GM18873 (cell line): ENCODE data around the gene POLR2L.

Experiments used
- ATAC-seq: cut with Tn5 transposase; IDR thresholded peaks from one replicate; pipeline ENCODE4 v1.9.1; 2021; ENCODE audit warnings: mild to moderate bottlenecking, moderate library complexity, moderate number of reproducible peaks; ENCODE audit not compliant: unreplicated experiment, low FRiP score

POLR2L gene

GRCh38 chr11:855796-856195, 13.5 kb upstream of the POLR2L start:
- ATAC-seq, result no peak

DNA sequence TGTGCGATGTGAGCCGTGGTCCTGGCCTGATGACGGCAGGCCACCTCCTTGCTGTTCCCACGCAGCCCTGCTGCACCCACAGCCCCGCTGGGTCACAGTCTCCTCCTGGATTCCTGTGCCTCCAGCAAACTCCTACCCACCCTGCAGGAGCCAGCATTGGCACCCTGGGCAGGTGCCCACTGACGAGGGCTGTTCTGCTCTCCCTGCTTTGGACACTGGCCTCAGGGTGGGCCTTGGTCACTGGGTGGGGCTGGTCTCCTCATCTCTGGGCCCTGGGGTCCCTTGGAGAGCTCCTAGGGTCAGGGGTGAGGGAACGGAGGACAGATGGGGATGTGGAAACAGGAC, 13.0 kb upstream of the POLR2L start:
- no peak for ATAC-seq

DNA sequence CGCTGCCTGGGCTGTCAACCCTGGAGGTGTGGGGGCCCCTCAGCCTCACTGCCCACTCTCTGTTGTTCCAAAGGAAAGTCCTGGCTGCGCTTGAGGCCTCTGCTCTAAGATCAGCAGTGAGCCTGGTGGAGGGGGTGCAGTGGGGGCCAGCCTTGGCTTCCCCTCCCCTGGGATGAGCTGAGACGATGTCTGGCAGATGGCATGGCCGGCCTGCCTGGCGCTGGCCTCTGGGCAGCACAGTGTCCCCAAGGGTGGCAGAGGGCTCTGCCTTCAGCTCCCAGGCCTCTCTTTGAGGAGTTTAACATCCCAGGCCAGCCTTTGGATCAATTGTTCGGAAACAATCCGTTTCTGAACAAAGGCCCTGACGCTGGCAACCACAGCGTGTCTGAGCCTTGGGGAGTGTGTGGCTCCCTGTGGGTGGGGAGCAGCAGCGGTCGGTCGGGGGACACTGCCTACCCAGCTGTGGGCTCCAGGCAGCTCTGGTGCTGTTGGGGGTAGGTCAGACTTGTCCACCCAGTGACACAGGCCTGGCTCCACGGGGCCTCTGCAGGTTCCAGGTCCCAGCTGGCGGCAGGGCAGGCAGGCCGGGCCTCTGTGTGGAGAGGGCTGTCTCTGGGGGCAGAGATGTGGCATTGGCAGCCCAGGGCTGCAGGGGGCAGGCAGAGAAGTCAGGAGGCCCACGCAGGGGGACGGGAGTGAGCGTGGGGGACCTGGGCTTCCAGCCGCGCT, 12.4 kb upstream of the POLR2L start:
- ATAC-seq, result no peak

- ATAC-seq, result no peak
These were observed 11.5 kb upstream of the POLR2L start for GRCh38 chr11:853682-854448.

- ATAC-seq, result no peak
These were observed 10.4 kb upstream of the POLR2L start for GRCh38 chr11:852762-853161.

- ATAC-seq, result no peak
These were observed 8.7 kb upstream of the POLR2L start for GRCh38 chr11:850775-851763.

GRCh38 chr11:849951-850774, 7.8 kb upstream of the POLR2L start:
- no peak for ATAC-seq

GRCh38 chr11:849104-849824, 6.9 kb upstream of the POLR2L start:
- ATAC-seq, result no peak

GRCh38 chr11:848380-848931, 6.1 kb upstream of the POLR2L start:
- no peak for ATAC-seq

DNA sequence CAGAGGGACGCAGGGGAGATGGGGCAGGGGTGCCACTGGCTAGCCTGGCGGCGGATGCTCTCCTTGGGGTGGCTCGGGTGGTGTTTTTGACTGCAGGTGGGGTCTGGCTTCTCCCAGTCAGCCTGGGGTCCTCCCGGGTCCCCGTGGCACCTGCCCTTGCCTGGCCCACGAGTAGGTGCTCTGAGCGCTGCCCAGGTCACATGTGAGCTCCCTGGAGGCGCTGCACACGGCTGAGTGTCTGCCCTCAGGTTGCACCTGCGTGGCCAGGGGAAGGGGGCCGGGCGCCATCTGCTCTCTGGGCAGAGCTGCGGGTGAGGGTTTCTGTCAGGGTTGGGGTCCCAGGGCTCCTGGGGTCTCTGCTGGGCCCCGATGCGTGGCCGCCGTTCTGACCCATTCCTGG, 5.5 kb upstream of the POLR2L start:
- no peak for ATAC-seq

DNA sequence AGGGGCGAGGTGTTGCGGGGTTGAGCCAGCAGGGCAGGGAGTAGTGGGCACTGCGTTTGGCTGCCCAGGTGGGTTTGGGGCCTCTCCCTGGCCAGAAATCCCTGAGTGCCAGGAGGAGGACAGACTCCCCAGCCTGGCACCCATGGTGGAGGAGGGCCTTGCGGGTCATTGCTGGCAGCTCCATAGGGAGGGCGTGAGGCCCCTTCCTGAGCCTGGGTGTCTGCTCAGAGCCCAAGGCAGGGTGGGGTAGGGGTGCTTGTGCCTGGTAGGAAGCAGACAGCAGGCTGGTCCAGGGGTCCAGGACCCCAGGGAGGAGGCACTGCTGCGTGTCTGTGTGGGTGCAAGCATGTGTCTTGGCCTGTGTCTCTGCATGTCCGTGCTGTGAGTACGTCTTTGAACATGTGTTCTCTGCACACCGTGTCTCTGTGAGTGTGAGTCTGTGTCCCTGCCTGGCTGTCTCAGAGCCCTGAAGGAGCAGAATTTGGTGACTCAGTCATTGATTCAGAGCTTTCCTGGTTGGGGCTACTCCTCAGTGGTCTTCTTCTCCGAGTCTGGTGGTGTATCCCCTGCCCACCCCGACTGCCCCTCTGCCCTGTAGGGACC, 4.3 kb upstream of the POLR2L start:
- no peak for ATAC-seq

GRCh38 chr11:845872-846495, 3.7 kb upstream of the POLR2L start:
- no peak for ATAC-seq

DNA sequence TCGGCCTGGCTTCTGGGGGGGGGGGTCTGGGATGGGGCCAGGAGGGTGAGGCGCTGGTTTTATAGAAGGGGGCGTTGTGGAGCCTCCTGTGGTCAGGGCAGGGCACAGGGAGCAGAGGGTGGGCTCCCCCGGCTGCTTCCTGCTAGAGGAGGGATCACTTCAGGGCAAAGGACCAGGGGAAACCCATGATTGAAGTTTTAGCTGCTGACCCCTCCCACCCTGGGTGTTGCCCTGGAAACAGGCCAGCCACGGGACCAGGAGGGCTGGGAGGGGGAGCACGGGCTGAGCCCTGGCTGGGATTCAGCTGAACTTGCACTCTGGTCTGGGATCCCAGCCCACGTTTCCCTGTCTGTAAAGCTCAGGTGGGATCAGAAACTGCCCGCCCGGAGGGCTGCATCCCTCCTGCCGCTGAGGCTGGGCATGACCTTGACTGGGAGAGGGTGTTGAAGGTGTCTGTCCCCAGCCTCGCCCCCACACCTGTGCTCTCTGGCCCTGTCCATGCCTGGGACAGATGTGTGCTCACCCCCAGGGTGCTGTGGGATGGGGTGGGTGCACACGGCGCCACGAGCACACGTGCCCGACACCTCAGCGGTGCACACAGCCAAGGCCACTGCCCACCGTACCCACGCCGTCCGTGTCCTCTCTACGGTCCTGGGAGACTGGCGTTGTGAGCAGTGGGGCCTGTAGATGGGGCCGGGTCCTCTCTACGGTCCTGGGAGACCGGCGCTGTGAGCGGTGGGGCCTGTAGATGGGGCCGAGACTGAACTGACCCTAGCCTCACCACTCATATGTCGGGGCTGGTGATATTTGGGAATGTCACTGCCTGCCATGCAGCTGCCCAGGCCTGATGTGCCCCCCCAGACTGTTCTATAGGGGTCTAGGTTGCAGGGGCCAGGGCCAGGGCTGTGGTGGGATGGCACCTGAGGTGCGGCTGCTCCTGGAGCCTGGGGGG, 2.6 kb upstream of the POLR2L start:
- ATAC-seq, result no peak

DNA sequence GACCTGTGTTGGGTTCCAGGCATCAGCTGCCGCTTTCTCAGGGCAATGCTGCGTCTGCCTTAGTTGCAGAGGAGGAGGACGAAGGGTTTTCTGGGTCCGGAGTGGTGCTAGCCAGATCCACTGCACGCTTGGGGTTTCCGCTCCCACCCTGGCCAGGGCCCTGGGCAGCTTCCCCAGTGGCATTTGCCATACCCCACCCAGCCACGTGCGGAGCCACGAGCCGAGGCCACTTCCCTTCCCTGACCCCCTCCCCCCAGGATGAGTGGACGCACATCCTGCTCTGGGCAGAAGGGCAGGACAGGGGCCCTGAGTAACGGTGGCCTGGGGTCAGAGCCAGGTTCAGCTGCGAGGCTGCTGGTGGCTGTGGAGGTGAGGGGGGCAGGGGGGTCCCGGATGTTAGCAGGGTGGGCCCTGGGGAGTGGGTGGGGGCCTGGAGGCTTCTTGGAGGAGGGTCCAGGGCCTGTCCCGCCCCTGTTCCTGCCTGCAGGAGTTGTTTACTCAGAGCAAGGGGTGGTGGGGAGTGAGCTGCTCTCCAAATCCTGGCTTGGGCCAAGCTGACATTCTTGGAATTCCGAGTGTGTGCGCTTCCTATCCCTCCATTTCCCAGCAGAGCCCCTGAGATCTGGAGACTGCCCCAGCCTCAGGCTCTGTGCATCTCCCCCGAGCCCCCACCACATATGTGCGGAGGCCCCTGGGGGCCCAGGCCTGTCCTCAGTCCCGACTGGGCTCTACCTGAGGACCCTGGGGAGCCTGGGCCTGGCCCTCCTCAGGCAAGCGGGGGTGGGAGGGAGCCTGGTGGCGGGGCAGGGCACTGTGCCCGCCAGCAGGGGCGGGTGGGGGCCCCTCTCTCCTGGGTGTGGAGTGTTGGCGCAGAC, 1.7 kb upstream of the POLR2L start:
- ATAC-seq, result no peak

DNA sequence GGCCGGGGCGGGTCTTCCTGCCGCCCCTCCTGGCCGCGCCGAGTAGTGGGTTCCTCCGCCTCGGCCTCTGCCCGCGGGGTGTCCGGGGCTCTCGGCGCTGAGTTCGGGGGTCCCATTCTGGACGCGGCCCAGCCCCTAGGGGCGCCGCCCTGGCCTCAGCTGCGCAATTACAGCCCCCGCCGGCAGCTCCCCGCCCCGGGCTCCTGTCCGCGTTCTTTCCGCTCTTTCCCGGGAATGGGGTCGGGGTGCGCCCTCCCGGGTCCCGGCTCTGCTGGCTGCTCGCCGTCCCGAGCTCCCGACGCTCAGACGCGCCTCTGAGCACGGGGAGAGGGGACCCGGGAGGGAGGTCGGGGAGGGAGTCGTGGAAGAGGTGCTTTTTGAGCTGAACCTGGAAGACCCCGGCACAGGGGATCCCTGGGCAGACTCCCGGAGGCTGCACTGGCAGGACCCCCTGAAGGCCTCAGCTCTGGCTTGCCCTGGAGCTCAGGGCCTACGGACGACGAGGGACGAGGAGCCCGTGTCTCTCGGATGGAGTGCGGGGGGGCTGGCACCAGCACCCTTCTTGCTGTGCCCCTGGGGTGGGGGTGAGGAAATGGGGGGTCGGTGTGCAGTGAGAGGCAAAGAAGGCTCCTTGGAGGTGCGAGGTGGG, 881 bp upstream of the POLR2L start:
- ATAC-seq, result no peak

- ATAC-seq, result peak; percentile 6
These were observed 354 bp downstream of the POLR2L start for GRCh38 chr11:841981-842369.
